ENCODE measurements around the gene CHAD. TPM values are rescaled to one million over a fixed set of nuclear protein-coding genes. Genes with fewer than 3 reads are reported as not detected.

Gene CHAD
- total and polyA plus RNA-seq, 2 of the 13 experiments (the other 11 are each of a cell fraction or from before 2014, with no cell fraction given): 1.4 TPM; not detected in 1

DNA sequence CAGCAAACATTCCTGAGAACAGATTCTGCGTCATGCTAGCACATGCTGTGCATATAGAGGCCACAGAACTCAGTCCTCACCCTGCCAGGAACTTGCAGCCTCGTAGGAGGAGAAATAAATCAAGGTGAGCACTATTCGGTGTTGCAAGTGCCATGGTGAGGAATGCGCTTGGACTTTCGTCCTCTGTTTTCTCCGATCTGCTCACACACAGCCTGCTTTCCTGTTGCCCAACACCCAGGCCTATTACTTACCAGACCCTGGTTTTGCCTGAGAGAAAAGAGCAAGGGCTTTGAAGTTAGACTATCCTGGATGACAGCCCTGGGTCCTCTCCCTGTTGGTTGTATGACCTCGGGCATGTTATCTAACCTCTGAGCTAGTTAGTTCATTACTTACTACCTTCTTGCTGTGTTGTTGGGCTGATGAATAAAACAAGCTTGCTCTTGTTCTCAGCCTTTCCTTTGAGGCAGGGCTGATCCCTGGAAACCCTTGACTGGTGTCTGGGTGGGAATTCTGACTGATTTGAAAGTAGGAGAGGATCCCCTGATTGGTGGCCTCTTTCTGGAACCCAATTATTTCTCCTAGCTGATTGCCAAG, 39.8 kb downstream of the CHAD start (continued):
- TF ChIP-seq, protein P1, sequence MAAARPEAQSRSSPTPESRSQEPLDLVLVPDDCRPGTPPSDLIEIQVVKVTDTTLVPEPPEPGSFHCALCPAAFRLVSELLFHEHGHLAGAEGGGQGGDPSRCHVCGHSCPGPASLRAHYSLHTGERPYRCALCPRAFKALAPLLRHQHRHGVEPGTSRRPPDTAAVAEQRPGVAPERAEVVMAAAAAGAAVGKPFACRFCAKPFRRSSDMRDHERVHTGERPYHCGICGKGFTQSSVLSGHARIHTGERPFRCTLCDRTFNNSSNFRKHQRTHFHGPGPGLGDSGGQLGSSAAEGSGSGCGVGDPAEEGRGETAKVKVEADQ (CRISPR knock-in tag; IDR thresholded peaks at IDR 0.05; ENCODE audit: borderline replicate concordance): no peak
- TF ChIP-seq, protein P2, sequence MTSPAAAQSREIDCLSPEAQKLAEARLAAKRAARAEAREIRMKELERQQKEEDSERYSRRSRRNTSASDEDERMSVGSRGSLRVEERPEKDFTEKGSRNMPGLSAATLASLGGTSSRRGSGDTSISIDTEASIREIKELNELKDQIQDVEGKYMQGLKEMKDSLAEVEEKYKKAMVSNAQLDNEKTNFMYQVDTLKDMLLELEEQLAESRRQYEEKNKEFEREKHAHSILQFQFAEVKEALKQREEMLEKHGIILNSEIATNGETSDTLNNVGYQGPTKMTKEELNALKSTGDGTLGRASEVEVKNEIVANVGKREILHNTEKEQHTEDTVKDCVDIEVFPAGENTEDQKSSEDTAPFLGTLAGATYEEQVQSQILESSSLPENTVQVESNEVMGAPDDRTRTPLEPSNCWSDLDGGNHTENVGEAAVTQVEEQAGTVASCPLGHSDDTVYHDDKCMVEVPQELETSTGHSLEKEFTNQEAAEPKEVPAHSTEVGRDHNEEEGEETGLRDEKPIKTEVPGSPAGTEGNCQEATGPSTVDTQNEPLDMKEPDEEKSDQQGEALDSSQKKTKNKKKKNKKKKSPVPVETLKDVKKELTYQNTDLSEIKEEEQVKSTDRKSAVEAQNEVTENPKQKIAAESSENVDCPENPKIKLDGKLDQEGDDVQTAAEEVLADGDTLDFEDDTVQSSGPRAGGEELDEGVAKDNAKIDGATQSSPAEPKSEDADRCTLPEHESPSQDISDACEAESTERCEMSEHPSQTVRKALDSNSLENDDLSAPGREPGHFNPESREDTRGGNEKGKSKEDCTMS (CRISPR knock-in tag; conservative IDR thresholded peaks at IDR 0.05): no peak
- TF ChIP-seq ZSCAN9 (CRISPR knock-in tag; IDR thresholded peaks at IDR 0.05; ENCODE audit: borderline replicate concordance) (peak; percentile 94), DMAP1 (CRISPR knock-in tag; IDR thresholded peaks at IDR 0.05) (peak; percentile 68; the same call in 1 of the 2 replicates), KDM6A (CRISPR knock-in tag; IDR thresholded peaks at IDR 0.05; ENCODE audit: low read depth) (peak; percentile 95), ERF (CRISPR knock-in tag; IDR thresholded peaks at IDR 0.05) (peak; percentile 97), SMARCC2 (IDR thresholded peaks at IDR 0.05) (no peak), FLYWCH1 (CRISPR knock-in tag; IDR thresholded peaks at IDR 0.05) (no peak), SPEN (CRISPR knock-in tag; IDR thresholded peaks at IDR 0.05; ENCODE audit: low read depth) (peak; percentile 82; the same call in 1 of the 2 replicates), ZBTB8A (CRISPR knock-in tag; IDR thresholded peaks at IDR 0.05; ENCODE audit: borderline replicate concordance, low read depth) (0 out of 2 replicates have a peak, but pooled peaks have one; percentile 52), MTF2 (CRISPR knock-in tag; IDR thresholded peaks at IDR 0.05; ENCODE audit: borderline replicate concordance) (no peak), ZSCAN30 (CRISPR knock-in tag; IDR thresholded peaks at IDR 0.05) (no peak), SP4 (CRISPR knock-in tag; IDR thresholded peaks at IDR 0.05) (peak; percentile 59; the same call in 1 of the 2 replicates), SMC3 (IDR thresholded peaks at IDR 0.05; ENCODE audit: low read length) (peak; percentile 42; the same call in 1 of the 2 replicates)
- TF ChIP-seq, protein P3, sequence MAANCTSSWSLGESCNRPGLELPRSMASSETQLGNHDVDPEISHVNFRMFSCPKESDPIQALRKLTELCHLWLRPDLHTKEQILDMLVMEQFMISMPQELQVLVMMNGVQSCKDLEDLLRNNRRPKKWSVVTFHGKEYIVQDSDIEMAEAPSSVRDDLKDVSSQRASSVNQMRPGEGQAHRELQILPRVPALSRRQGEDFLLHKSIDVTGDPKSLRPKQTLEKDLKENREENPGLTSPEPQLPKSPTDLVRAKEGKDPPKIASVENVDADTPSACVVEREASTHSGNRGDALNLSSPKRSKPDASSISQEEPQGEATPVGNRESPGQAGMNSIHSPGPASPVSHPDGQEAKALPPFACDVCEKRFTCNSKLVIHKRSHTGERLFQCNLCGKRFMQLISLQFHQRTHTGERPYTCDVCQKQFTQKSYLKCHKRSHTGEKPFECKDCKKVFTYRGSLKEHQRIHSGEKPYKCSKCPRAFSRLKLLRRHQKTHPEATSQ (CRISPR knock-in tag; IDR thresholded peaks at IDR 0.05; ENCODE audit: borderline replicate concordance): peak; percentile 94; the same call in 1 of the 2 replicates
- TF ChIP-seq, protein P4, sequence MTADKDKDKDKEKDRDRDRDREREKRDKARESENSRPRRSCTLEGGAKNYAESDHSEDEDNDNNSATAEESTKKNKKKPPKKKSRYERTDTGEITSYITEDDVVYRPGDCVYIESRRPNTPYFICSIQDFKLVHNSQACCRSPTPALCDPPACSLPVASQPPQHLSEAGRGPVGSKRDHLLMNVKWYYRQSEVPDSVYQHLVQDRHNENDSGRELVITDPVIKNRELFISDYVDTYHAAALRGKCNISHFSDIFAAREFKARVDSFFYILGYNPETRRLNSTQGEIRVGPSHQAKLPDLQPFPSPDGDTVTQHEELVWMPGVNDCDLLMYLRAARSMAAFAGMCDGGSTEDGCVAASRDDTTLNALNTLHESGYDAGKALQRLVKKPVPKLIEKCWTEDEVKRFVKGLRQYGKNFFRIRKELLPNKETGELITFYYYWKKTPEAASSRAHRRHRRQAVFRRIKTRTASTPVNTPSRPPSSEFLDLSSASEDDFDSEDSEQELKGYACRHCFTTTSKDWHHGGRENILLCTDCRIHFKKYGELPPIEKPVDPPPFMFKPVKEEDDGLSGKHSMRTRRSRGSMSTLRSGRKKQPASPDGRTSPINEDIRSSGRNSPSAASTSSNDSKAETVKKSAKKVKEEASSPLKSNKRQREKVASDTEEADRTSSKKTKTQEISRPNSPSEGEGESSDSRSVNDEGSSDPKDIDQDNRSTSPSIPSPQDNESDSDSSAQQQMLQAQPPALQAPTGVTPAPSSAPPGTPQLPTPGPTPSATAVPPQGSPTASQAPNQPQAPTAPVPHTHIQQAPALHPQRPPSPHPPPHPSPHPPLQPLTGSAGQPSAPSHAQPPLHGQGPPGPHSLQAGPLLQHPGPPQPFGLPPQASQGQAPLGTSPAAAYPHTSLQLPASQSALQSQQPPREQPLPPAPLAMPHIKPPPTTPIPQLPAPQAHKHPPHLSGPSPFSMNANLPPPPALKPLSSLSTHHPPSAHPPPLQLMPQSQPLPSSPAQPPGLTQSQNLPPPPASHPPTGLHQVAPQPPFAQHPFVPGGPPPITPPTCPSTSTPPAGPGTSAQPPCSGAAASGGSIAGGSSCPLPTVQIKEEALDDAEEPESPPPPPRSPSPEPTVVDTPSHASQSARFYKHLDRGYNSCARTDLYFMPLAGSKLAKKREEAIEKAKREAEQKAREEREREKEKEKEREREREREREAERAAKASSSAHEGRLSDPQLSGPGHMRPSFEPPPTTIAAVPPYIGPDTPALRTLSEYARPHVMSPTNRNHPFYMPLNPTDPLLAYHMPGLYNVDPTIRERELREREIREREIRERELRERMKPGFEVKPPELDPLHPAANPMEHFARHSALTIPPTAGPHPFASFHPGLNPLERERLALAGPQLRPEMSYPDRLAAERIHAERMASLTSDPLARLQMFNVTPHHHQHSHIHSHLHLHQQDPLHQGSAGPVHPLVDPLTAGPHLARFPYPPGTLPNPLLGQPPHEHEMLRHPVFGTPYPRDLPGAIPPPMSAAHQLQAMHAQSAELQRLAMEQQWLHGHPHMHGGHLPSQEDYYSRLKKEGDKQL (CRISPR knock-in tag; IDR thresholded peaks at IDR 0.05; ENCODE audit: low read depth): peak; percentile 88
- TF ChIP-seq, protein P5, sequence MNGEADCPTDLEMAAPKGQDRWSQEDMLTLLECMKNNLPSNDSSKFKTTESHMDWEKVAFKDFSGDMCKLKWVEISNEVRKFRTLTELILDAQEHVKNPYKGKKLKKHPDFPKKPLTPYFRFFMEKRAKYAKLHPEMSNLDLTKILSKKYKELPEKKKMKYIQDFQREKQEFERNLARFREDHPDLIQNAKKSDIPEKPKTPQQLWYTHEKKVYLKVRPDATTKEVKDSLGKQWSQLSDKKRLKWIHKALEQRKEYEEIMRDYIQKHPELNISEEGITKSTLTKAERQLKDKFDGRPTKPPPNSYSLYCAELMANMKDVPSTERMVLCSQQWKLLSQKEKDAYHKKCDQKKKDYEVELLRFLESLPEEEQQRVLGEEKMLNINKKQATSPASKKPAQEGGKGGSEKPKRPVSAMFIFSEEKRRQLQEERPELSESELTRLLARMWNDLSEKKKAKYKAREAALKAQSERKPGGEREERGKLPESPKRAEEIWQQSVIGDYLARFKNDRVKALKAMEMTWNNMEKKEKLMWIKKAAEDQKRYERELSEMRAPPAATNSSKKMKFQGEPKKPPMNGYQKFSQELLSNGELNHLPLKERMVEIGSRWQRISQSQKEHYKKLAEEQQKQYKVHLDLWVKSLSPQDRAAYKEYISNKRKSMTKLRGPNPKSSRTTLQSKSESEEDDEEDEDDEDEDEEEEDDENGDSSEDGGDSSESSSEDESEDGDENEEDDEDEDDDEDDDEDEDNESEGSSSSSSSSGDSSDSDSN (CRISPR knock-in tag; IDR thresholded peaks at IDR 0.05): peak; percentile 59; the same call in 1 of the 2 replicates
